Neural cell (in vitro differentiated cells): ENCODE data around the gene FOXO1. TPM values are rescaled to one million over a fixed set of nuclear protein-coding genes. Genes with fewer than 3 reads are reported as not detected.

Experiments used
- H2AFZ ChIP-seq: fragments of 200-600, 300-800 bp; sonication (generic), shearing (Covaris generic); 2 replicates; pipeline ENCODE4 v1.6.0; 2014; ENCODE audit warnings: low read depth, mild to moderate bottlenecking, antibody characterized with exemption, low read length, moderate library complexity
- H3F3A ChIP-seq: fragments of 200-600 bp; shearing (Covaris generic); 2 replicates; pipeline ENCODE4 v1.6.1; 2016; ENCODE audit warnings: mild to moderate bottlenecking, moderate library complexity, mixed read lengths, antibody characterized with exemption, low read length; ENCODE audit not compliant: insufficient read depth, poor library complexity, severe bottlenecking
- H3K27ac ChIP-seq: fragments of 200-600, 300-800 bp; sonication (generic), shearing (Covaris generic); 2 replicates; pipeline ENCODE4 v1.5.1; 2014; ENCODE audit warnings: mild to moderate bottlenecking, low read length, moderate library complexity
- H3K27me3 ChIP-seq: fragments of 300-800, 200-600 bp; sonication (generic), shearing (Covaris generic); 2 replicates; pipeline ENCODE4 v1.6.0; 2014; ENCODE audit warnings: mild to moderate bottlenecking, low read depth, low read length, moderate library complexity; ENCODE audit not compliant: insufficient read depth
- H3K36me3 ChIP-seq: fragments of 300-800, 200-600 bp; sonication (generic), shearing (Covaris generic); 2 replicates; pipeline ENCODE4 v1.5.1; 2014; ENCODE audit warnings: mild to moderate bottlenecking, antibody characterized with exemption, low read length, moderate library complexity; ENCODE audit not compliant: insufficient read depth
- H3K4me2 ChIP-seq: fragments of 300-800, 200-600 bp; sonication (generic), shearing (Covaris generic); 2 replicates; pipeline ENCODE4 v1.6.0; 2014; ENCODE audit warnings: mild to moderate bottlenecking, low read length
- H3K4me3 ChIP-seq: fragments of 300-800, 200-600 bp; sonication (generic), shearing (Covaris generic); 2 replicates; pipeline ENCODE4 v1.5.1; 2014; ENCODE audit warnings: mild to moderate bottlenecking, low read length, moderate library complexity
- H3K79me2 ChIP-seq: fragments of 200-600 bp; shearing (Covaris generic); replicated peaks from 2 replicates; pipeline ENCODE4 v1.6.0; 2014; ENCODE audit warnings: mild to moderate bottlenecking, low read length, moderate library complexity; ENCODE audit not compliant: insufficient read depth
- H3K9ac ChIP-seq: fragments of 300-800, 200-600 bp; sonication (generic), shearing (Covaris generic); 2 replicates; pipeline ENCODE4 v1.6.1; 2016; ENCODE audit warnings: mild to moderate bottlenecking, low read length, mixed read lengths
- H3K9me2 ChIP-seq: fragments of 200-600 bp; shearing (Covaris generic); 2 replicates; pipeline ENCODE4 v1.6.1; 2016; ENCODE audit warnings: mild to moderate bottlenecking, low read length, mixed read lengths; ENCODE audit not compliant: insufficient read depth
- H3K9me3 ChIP-seq: fragments of 200-600, 300-800 bp; sonication (generic), shearing (Covaris generic); 2 replicates; pipeline ENCODE4 v1.6.1; 2016; ENCODE audit warnings: mild to moderate bottlenecking, mixed run types, low read length, moderate library complexity, mixed read lengths
- H4K20me1 ChIP-seq: fragments of 200-600 bp; shearing (Covaris generic); 2 replicates; pipeline ENCODE4 v1.6.1; 2016; ENCODE audit warnings: mild to moderate bottlenecking, mixed run types; ENCODE audit not compliant: insufficient read depth
- CTCF ChIP-seq: fragments of 450-650 bp; IDR thresholded peaks from 2 replicates; pipeline ENCODE4 v1.5.1; 2014; ENCODE audit warnings: antibody characterized with exemption, mild to moderate bottlenecking, moderate library complexity; ENCODE audit not compliant: poor library complexity, severe bottlenecking
- EP300 ChIP-seq: fragments of 450-650 bp; conservative IDR thresholded peaks from 2 replicates; pipeline ENCODE4 v1.6.1; 2014; ENCODE audit warnings: antibody characterized with exemption, mild to moderate bottlenecking, moderate library complexity; ENCODE audit not compliant: poor library complexity, severe bottlenecking
- EZH2 ChIP-seq: fragments of 200-600, 300-800 bp; shearing (Covaris generic), sonication (generic); IDR thresholded peaks from 2 replicates; pipeline ENCODE4 v1.6.1; 2014; ENCODE audit warnings: antibody characterized with exemption, low read length, borderline replicate concordance, mild to moderate bottlenecking; ENCODE audit not compliant: insufficient read depth, poor library complexity, severe bottlenecking
- MXI1 ChIP-seq: fragments of 450-650 bp; conservative IDR thresholded peaks from 2 replicates; pipeline ENCODE4 v1.6.1; 2014; ENCODE audit warnings: antibody characterized with exemption, mild to moderate bottlenecking; ENCODE audit not compliant: poor library complexity, severe bottlenecking
- POLR2AphosphoS5 ChIP-seq: IDR thresholded peaks from 2 replicates; pipeline ENCODE4 v1.6.1; 2012
- RAD21 ChIP-seq: fragments of 450-650 bp; conservative IDR thresholded peaks from 2 replicates; pipeline ENCODE4 v1.6.1; 2014; ENCODE audit warnings: antibody characterized with exemption, mild to moderate bottlenecking, moderate library complexity
- REST ChIP-seq: IDR thresholded peaks from 2 replicates; pipeline ENCODE4 v1.6.1; 2012; ENCODE audit warnings: borderline replicate concordance
- SMC3 ChIP-seq: fragments of 450-650 bp; conservative IDR thresholded peaks from 2 replicates; pipeline ENCODE4 v1.6.1; 2014; ENCODE audit warnings: antibody characterized with exemption, mild to moderate bottlenecking, moderate library complexity; ENCODE audit not compliant: poor library complexity
- TAF1 ChIP-seq: IDR thresholded peaks from 2 replicates; pipeline ENCODE4 v1.6.1; 2012; ENCODE audit warnings: low read depth
- polyA plus RNA-seq: library from polyadenylated mRNA; depleted of rRNA; stranded (reverse); fragments of >200 nt; gene quantifications from 2 replicates; pipeline ENCODE4 v1.2.3, GENCODE V29; 2014

The FOXO1 gene
- polyA plus RNA-seq, 1 donor from 2014 or later = 1.2 TPM

GRCh38 chr13:40673414-40673813, 7.0 kb upstream of the FOXO1 start:
- Histone ChIP-seq H3K9me3 (no peaks in the 10 kb centered on the region), H4K20me1 (no peaks in the 10 kb centered on the region), H3K9ac (no peak overlapping the region), H3K79me2 (no peaks in the 10 kb centered on the region), H3K9me2 (no peaks in the 10 kb centered on the region), H3K36me3 (no peaks in the 10 kb centered on the region), H3F3A (no peaks in the 10 kb centered on the region), H3K4me3 (no peak overlapping the region), H2AFZ (no peak overlapping the region), H3K27me3 (peaks cover 3% of the 10 kb centered on the region), H3K4me2 (no peak overlapping the region), H3K27ac (no peak overlapping the region)
- no peak for TF ChIP-seq RAD21
- TF ChIP-seq EP300 = no peak
- no peak for TF ChIP-seq EZH2
- no peak for TF ChIP-seq TAF1
- TF ChIP-seq SMC3 = no peak
- TF ChIP-seq REST = no peak
- no peak for TF ChIP-seq POLR2AphosphoS5
- no peak for TF ChIP-seq CTCF
- no peak for TF ChIP-seq MXI1

GRCh38 chr13:40672765-40673397, 6.4 kb upstream of the FOXO1 start:
- no peak for TF ChIP-seq RAD21
- no peak for TF ChIP-seq TAF1
- TF ChIP-seq EZH2 = no peak
- TF ChIP-seq MXI1 = no peak
- no peak for TF ChIP-seq REST
- no peak for TF ChIP-seq CTCF
- TF ChIP-seq EP300 = no peak
- H3K27ac ChIP-seq = no peak overlapping the region
- H3K4me2 ChIP-seq = no peak overlapping the region
- peaks cover 8% of the 10 kb centered on the region for H3K27me3 ChIP-seq
- H4K20me1 ChIP-seq = no peaks in the 10 kb centered on the region
- H3K9me2 ChIP-seq = no peaks in the 10 kb centered on the region
- no peak overlapping the region for H2AFZ ChIP-seq
- H3K4me3 ChIP-seq = no peak overlapping the region
- H3K79me2 ChIP-seq = no peaks in the 10 kb centered on the region
- H3K9me3 ChIP-seq = no peaks in the 10 kb centered on the region
- no peaks in the 10 kb centered on the region for H3F3A ChIP-seq
- no peaks in the 10 kb centered on the region for H3K36me3 ChIP-seq
- no peak overlapping the region for H3K9ac ChIP-seq
